Progenitor cell of endocrine pancreas (in vitro differentiated cells): ENCODE results near the gene TFDP1. TPM values are rescaled to one million over a fixed set of nuclear protein-coding genes. Genes with fewer than 3 reads are reported as not detected.

Experiments
- DNase-seq: peaks from one replicate; pipeline ENCODE4 v3.0.0; 2021; ENCODE audit warnings: low spot score; ENCODE audit not compliant: unreplicated experiment
- H3K27ac Mint-ChIP-seq: 2 replicates; pipeline ENCODE4 v1.8.0; 2021; ENCODE audit warnings: mild to moderate bottlenecking, moderate library complexity, mixed read lengths
- H3K27me3 Mint-ChIP-seq: 2 replicates; pipeline ENCODE4 v1.8.0; 2021; ENCODE audit warnings: mixed read lengths
- H3K36me3 Mint-ChIP-seq: 2 replicates; pipeline ENCODE4 v1.8.0; 2022; ENCODE audit warnings: mixed read lengths; ENCODE audit not compliant: insufficient read depth
- H3K4me1 Mint-ChIP-seq: 2 replicates; pipeline ENCODE4 v1.8.0; 2021; ENCODE audit warnings: low read depth, mixed read lengths
- H3K4me3 Mint-ChIP-seq: 2 replicates; pipeline ENCODE4 v1.8.0; 2021; ENCODE audit warnings: low read depth, mild to moderate bottlenecking, moderate library complexity, mixed read lengths
- H3K9me3 Mint-ChIP-seq: 2 replicates; pipeline ENCODE4 v1.8.0; 2021; ENCODE audit warnings: low read depth, mixed read lengths
- total RNA-seq: library from RNA; stranded (reverse); gene quantifications from 2 replicates; pipeline ENCODE4 v1.2.1, GENCODE V29; 2021
- TF ChIP-seq, protein P1 (sequence below): fragments of 200-600 bp; sonication (generic); IDR thresholded peaks from one replicate; pipeline ENCODE4 v1.5.0; 2021; ENCODE audit warnings: antibody characterized with exemption, mild to moderate bottlenecking; ENCODE audit not compliant: unreplicated experiment

Gene TFDP1
- total RNA-seq, 1 donor from 2014 or later, result 58.2 TPM

- Mint-ChIP-seq H3K27me3 (peaks cover 9% of the 10 kb centered on the region), H3K4me3 (no peak overlapping the region), H3K9me3 (no peaks in the 10 kb centered on the region), H3K27ac (no peak overlapping the region), H3K36me3 (no peaks in the 10 kb centered on the region), H3K4me1 (peaks cover 4% of the 10 kb centered on the region)
- TF ChIP-seq, protein P1, sequence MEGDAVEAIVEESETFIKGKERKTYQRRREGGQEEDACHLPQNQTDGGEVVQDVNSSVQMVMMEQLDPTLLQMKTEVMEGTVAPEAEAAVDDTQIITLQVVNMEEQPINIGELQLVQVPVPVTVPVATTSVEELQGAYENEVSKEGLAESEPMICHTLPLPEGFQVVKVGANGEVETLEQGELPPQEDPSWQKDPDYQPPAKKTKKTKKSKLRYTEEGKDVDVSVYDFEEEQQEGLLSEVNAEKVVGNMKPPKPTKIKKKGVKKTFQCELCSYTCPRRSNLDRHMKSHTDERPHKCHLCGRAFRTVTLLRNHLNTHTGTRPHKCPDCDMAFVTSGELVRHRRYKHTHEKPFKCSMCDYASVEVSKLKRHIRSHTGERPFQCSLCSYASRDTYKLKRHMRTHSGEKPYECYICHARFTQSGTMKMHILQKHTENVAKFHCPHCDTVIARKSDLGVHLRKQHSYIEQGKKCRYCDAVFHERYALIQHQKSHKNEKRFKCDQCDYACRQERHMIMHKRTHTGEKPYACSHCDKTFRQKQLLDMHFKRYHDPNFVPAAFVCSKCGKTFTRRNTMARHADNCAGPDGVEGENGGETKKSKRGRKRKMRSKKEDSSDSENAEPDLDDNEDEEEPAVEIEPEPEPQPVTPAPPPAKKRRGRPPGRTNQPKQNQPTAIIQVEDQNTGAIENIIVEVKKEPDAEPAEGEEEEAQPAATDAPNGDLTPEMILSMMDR, result no peak
- DNase-seq, result no peak
These were observed 86.8 kb downstream of the TFDP1 start for GRCh38 chr13:113671066-113672001.

- no peaks in the 10 kb centered on the region for H3K9me3 Mint-ChIP-seq
- no peaks in the 10 kb centered on the region for H3K4me1 Mint-ChIP-seq
- TF ChIP-seq, protein P1, result no peak
- peaks cover 9% of the 10 kb centered on the region for H3K27me3 Mint-ChIP-seq
- no peak for DNase-seq
- no peak overlapping the region for H3K4me3 Mint-ChIP-seq
- H3K27ac Mint-ChIP-seq, result no peak overlapping the region
- H3K36me3 Mint-ChIP-seq, result no peaks in the 10 kb centered on the region
These were observed 87.6 kb downstream of the TFDP1 start for GRCh38 chr13:113672002-113672651.

Other genes with a start within 250 kb of the TFDP1 start
- 22.6 and 26.1 TPM in 2 replicates for gene GRTP1, start 220.6 kb upstream of the TFDP1 start, total RNA-seq
- gene ADPRHL1, start 131.3 kb upstream of the TFDP1 start, total RNA-seq, result 5.2 and 6.8 TPM in 2 replicates
- 44.9 and 51.2 TPM in 2 replicates for gene DCUN1D2, start 94.0 kb upstream of the TFDP1 start, total RNA-seq
- not detected in 2 replicates for gene ATP4B, start 73.4 kb downstream of the TFDP1 start, total RNA-seq
- gene GRK1, start 82.5 kb downstream of the TFDP1 start, total RNA-seq, result 0.73 and 1.1 TPM in 2 replicates
- 0.91 and 1.5 TPM in 2 replicates for gene TMEM255B, start 174.5 kb downstream of the TFDP1 start, total RNA-seq